ENCODE data around the gene TRIM62. TPM values are rescaled to one million over a fixed set of nuclear protein-coding genes. Genes with fewer than 3 reads are reported as not detected.

TRIM62 gene
- total RNA-seq, 1 donor, result 3.9 TPM

DNA sequence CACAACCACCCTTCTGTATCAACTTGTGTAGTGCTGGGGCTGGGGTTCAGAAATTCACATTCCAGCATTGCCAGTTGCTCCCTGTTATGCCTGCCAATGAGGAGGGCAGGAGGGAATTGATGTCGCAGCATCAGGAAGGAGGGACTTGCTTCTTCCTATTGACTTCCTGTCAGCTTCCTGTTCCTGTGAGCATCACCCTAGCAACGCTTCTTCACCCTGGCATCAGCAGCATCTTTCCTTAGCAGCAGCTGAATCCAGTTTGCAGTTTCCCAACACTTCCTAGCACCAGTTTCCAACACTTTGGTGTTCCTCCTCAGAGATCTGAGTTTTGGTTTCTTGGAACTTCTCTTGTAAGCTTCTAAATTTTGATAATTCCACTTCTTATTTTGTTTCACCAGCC is 8.9 kb upstream of the TRIM62 start:
- TF ChIP-seq, protein P1, sequence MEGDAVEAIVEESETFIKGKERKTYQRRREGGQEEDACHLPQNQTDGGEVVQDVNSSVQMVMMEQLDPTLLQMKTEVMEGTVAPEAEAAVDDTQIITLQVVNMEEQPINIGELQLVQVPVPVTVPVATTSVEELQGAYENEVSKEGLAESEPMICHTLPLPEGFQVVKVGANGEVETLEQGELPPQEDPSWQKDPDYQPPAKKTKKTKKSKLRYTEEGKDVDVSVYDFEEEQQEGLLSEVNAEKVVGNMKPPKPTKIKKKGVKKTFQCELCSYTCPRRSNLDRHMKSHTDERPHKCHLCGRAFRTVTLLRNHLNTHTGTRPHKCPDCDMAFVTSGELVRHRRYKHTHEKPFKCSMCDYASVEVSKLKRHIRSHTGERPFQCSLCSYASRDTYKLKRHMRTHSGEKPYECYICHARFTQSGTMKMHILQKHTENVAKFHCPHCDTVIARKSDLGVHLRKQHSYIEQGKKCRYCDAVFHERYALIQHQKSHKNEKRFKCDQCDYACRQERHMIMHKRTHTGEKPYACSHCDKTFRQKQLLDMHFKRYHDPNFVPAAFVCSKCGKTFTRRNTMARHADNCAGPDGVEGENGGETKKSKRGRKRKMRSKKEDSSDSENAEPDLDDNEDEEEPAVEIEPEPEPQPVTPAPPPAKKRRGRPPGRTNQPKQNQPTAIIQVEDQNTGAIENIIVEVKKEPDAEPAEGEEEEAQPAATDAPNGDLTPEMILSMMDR (IDR thresholded peaks at IDR 0.05; ENCODE audit: insufficient read depth, low read depth, low read length), result no peak
- no peak for DNase-seq (ENCODE audit: low read depth)
- H3K4me3 ChIP-seq (ENCODE audit: low read depth, low read length), result no peak overlapping the region

DNA sequence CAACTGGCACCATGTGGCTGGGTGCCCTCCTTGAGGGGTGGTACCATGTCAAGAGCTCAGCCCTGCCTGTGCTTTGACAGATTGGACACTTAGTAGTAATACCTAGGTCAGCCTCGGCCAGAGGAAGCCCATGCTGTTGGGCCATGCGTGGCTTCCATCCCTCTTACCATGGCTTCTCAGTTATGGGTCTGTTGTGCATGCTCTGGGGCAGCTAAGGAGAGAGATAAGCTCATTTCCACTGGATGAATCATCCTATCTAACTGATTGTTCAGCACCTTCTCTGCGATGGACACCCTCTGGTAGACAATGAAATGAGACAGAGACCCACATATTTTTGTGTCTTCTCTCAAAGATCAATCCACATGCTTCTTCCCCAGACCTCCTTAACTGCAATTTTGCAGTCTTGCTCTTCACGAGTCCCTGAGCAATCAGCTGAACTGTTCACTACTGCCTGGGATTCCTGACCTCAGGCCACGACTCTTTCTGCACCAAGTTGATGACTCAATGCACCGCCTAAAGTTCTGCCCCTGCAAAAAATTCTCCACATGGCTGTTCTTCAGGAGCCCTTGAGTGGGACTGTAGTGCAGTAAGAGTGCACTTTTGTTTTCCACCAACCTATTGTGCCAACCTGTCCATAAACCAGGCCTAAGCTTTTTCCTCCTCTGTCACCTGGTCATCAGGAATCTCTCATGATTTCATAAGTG is 6.9 kb upstream of the TRIM62 start:
- peak; percentile 10 for DNase-seq (ENCODE audit: low read depth)

DNA sequence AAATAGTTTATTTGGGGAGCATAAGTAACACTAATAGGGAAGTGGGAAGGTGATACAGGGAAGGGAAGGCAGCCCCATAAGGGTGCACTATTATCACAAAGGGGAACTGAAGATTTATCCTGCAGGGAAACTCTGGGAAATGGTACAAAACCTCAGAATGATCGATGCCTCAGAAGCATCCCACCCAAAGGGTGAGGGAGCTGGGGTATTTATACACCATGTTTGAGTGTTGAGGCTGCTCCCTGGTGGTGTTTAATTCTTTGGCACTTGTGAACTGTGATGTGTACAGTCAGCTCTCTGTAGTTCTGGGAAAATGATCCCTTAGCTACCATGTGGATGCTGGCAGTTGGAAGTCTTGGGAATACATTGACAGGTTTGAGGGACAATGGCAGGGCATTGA is 5.1 kb upstream of the TRIM62 start:
- TF ChIP-seq, protein P1 (IDR thresholded peaks at IDR 0.05; ENCODE audit: insufficient read depth, low read depth, low read length), result no peak
- no peak for DNase-seq (ENCODE audit: low read depth)

More for the DNA sequence above, 6.9 kb upstream of the TRIM62 start:
- H3K4me3 ChIP-seq (ENCODE audit: low read depth, low read length), result no peak overlapping the region
- TF ChIP-seq, protein P1 (IDR thresholded peaks at IDR 0.05; ENCODE audit: insufficient read depth, low read depth, low read length), result no peak

DNA sequence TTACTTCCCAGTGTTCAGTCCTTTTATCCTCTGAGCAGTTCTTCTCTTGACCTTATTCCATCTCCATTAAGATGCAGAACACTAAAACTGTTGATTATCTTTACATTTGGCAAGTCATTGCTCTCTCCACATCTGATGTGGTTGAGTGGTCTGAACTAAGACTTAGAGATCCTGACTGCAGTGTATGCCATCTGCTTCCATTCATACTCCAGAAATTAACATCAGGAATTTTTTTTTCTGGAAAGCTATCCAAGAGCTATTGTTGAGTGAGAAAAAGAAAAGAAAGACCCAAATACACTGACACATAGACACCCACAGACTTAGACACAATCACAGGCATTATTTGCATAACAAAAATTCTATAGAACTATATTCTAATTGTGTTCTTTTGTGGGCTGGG is 3.7 kb upstream of the TRIM62 start:
- DNase-seq (ENCODE audit: low read depth), result no peak
- H3K4me3 ChIP-seq (ENCODE audit: low read depth, low read length), result no peak overlapping the region
- TF ChIP-seq, protein P1 (IDR thresholded peaks at IDR 0.05; ENCODE audit: insufficient read depth, low read depth, low read length), result no peak

More for the DNA sequence above, 5.1 kb upstream of the TRIM62 start:
- no peak overlapping the region for H3K4me3 ChIP-seq (ENCODE audit: low read depth, low read length)

DNA sequence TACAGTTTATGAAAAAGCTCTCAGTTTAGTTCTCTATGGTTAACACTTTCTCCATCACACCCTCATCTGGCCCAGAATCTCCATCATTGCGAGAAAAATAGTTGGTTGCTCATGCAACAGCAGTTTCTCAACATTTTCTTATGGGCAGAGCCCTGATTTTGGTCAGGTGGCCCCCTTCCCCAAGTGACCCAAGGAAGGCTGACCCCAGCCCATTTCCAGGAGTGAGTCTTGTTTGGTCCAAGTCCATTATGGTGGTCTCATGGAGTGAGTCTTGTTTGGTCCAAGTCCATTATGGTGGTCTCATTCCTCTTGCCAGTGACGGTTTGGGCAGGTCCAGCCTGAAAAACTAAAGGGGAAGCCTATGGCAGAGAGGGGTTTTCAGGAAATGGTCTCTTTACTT is 1.5 kb upstream of the TRIM62 start:
- TF ChIP-seq, protein P1 (IDR thresholded peaks at IDR 0.05; ENCODE audit: insufficient read depth, low read depth, low read length), result no peak
- DNase-seq (ENCODE audit: low read depth), result no peak
- H3K4me3 ChIP-seq (ENCODE audit: low read depth, low read length), result no peak overlapping the region

DNA sequence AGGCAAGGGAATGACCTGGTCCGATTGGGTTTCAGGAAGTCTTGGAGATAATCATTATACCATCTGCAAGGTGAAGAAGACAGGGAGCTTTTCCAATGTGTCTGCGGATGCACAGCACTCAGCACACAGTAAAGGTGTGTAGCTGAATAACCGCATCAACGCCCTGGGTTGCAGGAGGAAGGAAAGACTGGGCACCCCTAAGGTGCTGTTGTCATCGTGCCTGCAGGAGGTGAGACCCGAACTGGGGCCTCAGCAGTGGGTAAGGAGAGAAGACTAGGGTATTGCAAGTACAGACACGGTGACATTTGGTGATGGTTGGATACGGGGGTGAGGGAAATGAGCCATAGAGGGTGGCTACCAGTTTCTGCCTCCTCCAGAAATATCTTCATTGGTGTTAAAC is 1.1 kb upstream of the TRIM62 start:
- H3K4me3 ChIP-seq (ENCODE audit: low read depth, low read length), result no peak overlapping the region
- DNase-seq (ENCODE audit: low read depth), result no peak
- TF ChIP-seq, protein P1 (IDR thresholded peaks at IDR 0.05; ENCODE audit: insufficient read depth, low read depth, low read length), result no peak

DNA sequence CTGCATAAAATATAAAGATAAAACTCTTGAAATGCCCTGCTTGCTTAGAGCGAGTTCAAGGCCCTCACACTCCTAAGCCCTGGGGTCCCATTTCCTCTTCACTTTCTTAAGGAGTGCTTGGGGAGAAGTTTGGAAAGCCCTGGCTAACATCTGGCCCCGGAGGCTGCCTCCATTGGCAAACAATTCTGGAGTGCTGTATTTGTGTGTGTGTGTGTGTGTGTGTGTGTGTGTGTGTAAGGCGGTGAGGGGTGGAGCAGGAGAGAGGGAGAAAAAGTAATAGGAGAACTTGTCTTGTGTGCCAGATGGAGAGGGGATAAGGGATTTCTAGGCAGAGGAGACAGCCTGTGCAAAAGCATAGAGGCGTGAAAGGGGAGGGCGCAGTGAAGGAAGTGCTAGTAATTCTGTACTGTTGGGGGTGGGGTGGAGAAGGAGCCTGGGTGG is 578 bp upstream of the TRIM62 start:
- TF ChIP-seq, protein P1 (IDR thresholded peaks at IDR 0.05; ENCODE audit: insufficient read depth, low read depth, low read length), result no peak
- peak; percentile 68 for DNase-seq (ENCODE audit: low read depth)
- peak overlapping the region; percentile 81 for H3K4me3 ChIP-seq (ENCODE audit: low read depth, low read length)

Data from fibroblast of villous mesenchyme (primary cell).